Stimulated activated CD4-positive, alpha-beta T cell treated with anti-CD3 and anti-CD28 coated beads, Interleukin-12 subunit alpha, Interleukin-12 subunit beta, amount 100 ng/mL, for 48 hours (primary cell): ENCODE measurements around the gene BMP7.

Source experiments
- DNase-seq, 3 donors: peaks; one replicate each; pipeline ENCODE4 v3.0.0-alpha.2; 2020; ENCODE audit warnings: low read depth in 2 of 3, low spot score in 1 of 3

The BMP7 gene

DNA sequence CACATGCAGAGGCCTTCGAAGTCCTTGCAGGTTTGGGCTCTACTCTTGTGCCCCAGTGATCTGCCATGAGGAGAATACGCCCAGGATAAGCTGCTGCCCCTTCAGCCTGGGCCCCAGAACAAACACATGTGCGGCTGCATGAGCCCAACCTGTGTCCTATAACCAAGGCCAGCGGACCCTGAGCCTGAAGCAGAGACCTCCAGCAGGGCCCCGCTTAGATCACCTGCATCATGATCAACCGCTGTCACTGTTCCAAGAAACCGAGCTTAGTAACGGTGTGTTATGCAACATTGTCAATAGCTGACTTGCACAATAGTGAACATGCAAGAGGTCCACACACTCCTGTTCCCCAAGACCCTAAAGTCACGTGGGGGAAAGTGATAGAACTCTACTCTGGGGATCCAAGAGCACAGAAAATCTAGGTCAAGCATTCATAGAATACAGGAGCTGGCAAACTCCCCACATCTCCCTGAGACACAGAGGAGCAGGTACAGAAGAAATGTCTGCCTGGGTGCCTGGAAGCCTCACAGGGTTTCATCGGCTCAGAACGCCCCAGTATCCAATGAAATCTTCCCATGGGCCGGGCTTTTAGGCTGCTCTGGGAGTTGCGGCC is 136.2 kb downstream of the BMP7 start:
- no peak for DNase-seq

GRCh38 chr20:57129303-57129702 is 137.1 kb downstream of the BMP7 start:
- DNase-seq, result no peak

GRCh38 chr20:57128044-57128757 is 138.2 kb downstream of the BMP7 start:
- DNase-seq, result no peak

DNA sequence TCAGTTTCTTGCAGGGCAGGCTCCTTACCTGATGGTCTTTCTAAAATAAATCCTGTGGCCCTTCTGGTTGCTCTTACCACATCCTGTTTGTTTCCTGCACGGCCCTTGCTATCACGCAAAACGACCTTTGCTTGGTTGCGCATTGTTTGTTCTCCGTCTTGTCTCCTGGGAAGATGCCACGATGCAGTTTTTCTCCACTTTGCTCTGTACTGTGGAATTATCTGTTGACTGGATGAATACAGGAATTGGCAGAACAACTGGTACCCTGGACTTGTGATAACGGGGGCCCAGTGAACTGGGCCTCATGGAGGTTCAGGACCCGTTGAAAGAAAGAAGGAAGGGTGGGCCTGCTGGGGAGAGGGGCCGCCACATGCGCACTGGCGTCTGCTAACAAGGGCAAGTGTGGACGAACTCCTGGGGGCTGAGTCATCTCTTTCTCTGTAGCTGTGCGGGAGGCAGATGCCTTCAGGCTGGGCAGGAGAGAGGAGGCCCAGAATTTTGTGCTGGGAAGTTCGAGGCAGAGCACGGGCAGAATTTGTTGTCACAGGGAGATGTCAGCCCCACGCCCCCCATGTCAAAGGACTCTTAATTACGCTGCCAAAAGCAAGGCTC is 139.9 kb downstream of the BMP7 start:
- no peak for DNase-seq

DNA sequence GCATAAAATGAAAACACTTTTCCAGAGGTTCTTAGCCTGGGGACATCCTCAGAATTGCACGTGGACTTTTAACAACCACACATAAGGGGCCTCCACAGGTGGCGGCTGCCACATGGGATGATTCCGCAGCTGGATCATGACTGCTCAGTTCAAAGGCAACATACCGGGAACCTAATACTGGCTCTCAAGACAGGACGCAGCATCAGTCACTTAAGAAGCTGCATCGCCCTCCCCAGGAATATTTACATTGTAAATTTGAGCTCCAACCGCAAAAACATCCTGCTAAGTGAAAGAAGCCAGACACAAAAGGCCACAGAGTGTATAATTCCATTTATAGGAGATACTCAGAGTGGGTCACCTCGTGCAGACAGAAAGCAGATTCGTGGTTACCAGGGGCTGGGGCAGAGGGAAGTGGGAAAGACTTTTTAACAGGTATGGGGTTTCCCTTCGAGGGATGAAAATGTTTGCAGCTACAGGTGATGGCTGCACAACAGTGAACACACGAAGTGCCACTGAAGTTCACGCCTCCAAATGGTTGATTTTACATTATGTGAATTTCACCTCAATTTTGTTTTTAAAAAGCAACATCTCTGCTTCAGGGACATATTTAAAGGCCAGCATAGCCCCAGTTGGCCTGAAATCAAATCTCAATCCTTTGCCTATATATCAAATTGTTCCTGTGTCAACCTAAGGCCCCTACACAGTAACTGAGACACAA is 141.5 kb downstream of the BMP7 start:
- DNase-seq, result no peak

DNA sequence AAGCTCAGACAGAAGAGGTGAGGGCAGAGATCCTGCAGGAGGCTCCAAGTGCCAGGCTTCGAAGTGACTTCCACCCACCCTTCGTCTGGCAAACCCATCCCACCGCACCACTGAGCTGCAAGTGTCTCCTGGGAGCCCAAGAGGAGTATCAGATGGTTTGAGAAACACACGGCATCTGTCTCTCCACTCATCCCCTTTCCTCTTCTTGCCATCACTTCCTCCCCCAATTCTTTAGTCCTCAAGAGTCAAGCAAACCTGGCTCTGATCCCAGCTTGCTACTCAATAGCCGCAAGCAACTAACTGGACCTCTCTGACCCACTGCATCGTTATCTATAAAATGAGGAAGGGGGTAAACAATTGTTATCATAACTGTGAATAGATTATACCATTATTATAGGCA is 142.1 kb downstream of the BMP7 start:
- no peak for DNase-seq

DNA sequence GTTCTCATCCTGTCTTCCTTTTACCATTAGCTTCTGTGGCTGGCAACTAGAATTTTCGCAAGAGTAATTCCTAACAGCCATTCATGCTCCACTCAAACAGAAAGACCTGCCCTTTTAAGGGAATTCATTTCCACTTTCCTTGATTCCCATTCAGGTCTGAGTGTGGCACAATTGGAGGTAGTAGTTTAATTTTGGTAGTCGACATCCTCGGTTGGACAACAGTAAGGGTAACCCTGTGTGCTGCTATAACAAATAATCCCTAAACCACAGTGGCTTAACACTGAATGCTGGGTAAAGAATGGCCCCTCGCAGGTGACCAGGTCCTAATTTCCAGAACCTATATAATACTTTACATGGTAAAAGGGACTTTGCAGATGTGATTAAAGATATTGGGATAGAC is 142.9 kb downstream of the BMP7 start:
- DNase-seq, result no peak

DNA sequence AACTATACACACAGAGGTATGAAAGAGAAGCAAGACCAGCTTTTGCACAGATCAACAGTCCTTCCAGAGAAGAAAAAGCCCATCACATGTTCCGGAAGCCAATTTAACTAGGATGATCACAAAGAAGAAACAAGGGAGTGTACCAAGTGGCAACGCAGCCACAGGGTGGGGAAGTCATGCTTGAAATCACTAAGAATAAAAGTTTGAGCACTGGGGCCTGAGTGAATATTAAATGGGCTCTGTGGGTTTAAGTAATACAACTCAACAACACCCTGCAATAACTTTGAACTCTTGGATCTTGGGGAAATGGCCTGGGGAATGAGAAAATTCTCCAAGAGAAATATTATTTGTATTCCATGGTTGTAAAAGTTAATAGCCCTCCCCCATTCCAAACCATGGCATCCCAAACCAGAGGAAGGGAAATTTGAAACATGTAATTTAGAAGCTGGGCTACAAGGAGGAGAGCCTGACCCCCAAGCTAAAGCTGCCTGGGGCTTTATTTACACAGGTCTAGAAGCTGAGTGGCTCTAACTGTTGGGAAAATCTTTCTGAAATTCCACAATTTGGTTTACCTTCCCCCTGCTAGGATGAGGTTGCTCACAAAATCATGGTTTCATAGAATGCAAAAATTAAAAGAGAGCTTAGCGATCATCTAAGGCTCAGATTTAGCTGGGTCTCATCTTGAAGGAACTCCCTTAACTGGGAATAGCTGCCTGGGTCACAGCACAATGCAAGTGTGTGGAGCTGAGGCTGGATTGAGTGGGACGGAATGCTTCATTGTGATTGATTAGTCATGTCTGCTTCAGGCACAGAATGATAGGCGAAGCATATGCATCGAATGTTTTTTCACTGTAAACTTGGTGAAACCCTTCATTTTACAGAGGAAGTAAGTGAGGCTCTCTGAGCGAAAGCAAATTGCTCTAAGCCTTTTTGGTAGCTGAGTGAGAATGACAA is 143.6 kb downstream of the BMP7 start:
- DNase-seq, result no peak

DNA sequence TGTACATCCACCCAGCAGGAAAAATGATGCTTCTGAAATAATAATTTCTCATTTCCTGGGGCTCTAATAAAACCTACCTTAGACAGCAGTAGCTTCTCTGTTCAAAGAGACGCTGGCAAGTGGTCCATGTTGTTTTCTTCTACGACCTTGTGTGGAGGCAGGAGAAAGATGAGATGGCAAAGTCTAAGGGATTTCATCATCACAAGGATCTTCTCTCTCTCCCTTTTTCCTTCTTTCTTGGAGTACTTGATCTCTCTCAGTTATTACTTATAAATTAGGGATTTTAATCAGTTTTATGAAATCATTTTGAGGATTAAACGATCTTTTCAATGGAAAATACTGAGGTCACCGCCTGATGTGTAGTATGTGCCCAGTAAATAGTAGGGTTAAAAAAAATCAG is 147.5 kb downstream of the BMP7 start:
- DNase-seq, result no peak
